Activated CD4-positive, alpha-beta T cell treated with anti-CD3 and anti-CD28 coated beads, Interleukin-2, amount 10 ng/mL, durations not matched to agents 24 days and 14 days (primary cell): ENCODE results near the gene PDE3B. TPM values are rescaled to one million over a fixed set of nuclear protein-coding genes. Genes with fewer than 3 reads are reported as not detected.

Experiments used
- DNase-seq: peaks from one replicate; pipeline ENCODE4 v3.0.0; 2022
- H3K27ac Mint-ChIP-seq: one replicate; pipeline ENCODE4 v1.8.0; 2022; ENCODE audit warnings: mild to moderate bottlenecking, mixed read lengths
- H3K27me3 Mint-ChIP-seq: one replicate; pipeline ENCODE4 v1.8.0; 2022; ENCODE audit warnings: mixed read lengths
- H3K36me3 Mint-ChIP-seq: one replicate; pipeline ENCODE4 v1.8.0; 2022; ENCODE audit warnings: low read depth, mild to moderate bottlenecking, mixed read lengths
- H3K4me1 Mint-ChIP-seq: one replicate; pipeline ENCODE4 v1.8.0; 2021; ENCODE audit warnings: mixed read lengths
- H3K4me3 Mint-ChIP-seq: one replicate; pipeline ENCODE4 v1.8.0; 2022; ENCODE audit warnings: mild to moderate bottlenecking, moderate library complexity, mixed read lengths
- H3K9me3 Mint-ChIP-seq: one replicate; pipeline ENCODE4 v1.8.0; 2021; ENCODE audit warnings: mixed read lengths
- intact Hi-C: fragments of 100-400 bp; cut with micrococcal nuclease; formaldehyde crosslinking; loops from one replicate; pipeline ENCODE4 v1.15.1; 2023
- total RNA-seq: library from RNA; stranded (reverse); gene quantifications from 2 replicates; pipeline ENCODE4 v1.2.3, GENCODE V29; 2022

PDE3B gene
- total RNA-seq, 1 donor from 2014 or later, result 52.8 TPM

DNA sequence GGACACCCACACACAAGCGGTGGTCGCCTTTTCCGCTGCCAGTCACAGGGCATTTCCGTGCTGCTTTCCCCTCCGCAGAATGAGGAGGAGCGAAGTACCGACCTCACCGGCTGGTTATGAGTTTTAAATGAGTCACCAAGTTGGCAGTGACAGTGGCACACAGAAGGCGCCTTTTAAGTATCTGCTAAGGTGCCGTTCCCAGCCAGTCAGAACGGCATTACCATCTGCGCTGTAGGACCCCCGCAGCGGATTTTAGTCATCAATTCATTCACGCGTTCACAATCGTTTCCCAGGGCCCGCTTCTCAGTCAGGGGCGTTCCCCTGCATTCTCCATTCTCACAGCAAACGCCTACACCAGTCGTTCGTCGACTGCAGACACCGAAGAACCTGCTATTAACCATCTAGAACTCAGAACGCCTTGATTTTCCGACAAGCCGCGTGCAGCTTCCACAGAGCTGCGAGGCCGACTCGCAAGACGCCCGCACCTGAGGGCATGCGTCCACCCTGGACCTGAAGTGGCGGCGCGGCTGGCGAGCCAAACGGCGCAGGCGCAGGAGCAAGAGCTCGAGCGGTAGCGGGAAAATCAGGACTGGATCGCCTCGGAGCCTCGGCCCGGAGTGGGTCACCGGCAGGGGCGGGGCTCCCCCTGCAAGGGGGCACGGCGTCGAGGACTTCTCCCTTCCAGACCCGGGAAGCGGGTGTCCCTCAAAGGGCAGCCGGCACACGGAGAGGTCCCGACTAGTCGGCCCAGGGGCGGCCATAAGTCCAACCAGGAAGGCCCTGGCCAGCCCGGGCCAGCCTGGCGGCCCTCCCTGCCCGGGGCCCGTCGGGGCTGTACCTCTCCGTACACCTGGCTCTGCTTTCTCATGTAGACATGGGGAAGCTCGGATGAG, 247.8 kb downstream of the PDE3B start:
- peak overlapping the region; percentile 93 for H3K4me3 Mint-ChIP-seq
- H3K27ac Mint-ChIP-seq, result peak overlapping the region; percentile 99
- peak; percentile 97 for DNase-seq
- intact Hi-C loops, result loop anchor here (1.0 to 10.0 kb wide), 9 partner anchors 14 to 1604 kb away; partner anchors contain the start of gene PSMA1
- peaks cover 26% of the 10 kb centered on the region for H3K36me3 Mint-ChIP-seq
- H3K4me1 Mint-ChIP-seq, result peaks cover 59% of the 10 kb centered on the region
- no peaks in the 10 kb centered on the region for H3K9me3 Mint-ChIP-seq
- H3K27me3 Mint-ChIP-seq, result no peaks in the 10 kb centered on the region

DNA sequence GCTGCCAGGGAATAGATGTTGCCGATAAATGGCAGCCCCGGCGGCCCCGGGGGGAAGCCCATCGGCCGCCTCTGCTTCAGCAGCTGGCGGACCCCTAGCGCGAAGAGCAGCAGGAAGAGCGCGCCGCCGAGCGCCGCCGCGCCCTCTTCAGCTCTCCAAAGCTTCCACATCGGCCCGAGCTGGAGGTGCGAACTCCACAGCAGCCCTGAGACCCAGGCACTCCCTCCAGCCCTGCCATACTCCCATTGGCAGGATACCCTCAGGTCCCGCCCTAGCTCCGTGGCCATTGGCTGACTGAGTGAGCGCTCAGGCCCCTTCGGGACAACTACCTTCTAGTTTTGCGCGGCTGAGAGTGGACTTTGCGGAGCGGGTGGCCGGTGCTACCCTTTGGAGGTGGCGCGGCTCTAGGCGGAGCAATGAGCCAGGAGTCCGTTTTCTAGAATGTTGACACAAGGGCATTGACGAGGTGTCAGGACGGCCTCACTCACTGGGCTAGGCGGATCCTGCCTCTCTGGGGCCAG, 248.5 kb downstream of the PDE3B start, which contains the start of gene CYP2R1:
Gene CYP2R1 (minus strand): TSS at position 196 of the 521 bp plus-strand sequence. CDS start 26 bp downstream, at position 170.
- Mint-ChIP-seq H3K36me3 (peaks cover 22% of the 10 kb centered on the region), H3K4me1 (peaks cover 53% of the 10 kb centered on the region), H3K27ac (peak within 1 kb of the TSS; percentile 99), H3K9me3 (no peaks in the 10 kb centered on the region), H3K27me3 (no peaks in the 10 kb centered on the region), H3K4me3 (peak within 1 kb of the TSS; percentile 93)
- intact Hi-C loops, result loop anchor here (5.0 to 10.0 kb wide), 3 partner anchors 355 to 1605 kb away; no protein-coding TSS in a partner anchor
- peak; percentile 98 for DNase-seq

DNA sequence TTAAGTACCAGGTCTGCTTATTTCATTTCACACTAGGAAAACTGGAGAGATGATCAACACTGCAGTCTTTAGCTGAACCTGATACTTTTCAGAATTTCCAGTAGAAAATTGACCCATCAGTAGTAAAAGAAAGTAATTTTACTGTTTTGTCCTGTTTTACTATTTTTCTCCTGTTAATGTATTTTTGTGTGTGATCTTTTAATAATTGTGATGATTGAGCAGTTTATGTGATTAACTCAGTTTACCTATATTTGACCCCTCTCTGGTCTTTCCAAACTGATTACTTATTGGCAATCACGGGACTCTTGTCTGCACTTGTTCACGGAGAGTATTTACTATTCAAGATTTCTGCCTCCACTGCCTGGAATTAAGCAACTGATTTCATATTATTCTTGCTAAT, 249.0 kb downstream of the PDE3B start:
- H3K27ac Mint-ChIP-seq, result peak overlapping the region; percentile 87
- peaks cover 20% of the 10 kb centered on the region for H3K36me3 Mint-ChIP-seq
- no peak for DNase-seq
- no peaks in the 10 kb centered on the region for H3K27me3 Mint-ChIP-seq
- H3K4me3 Mint-ChIP-seq, result peak overlapping the region; percentile 93
- intact Hi-C loops, result loop anchor here (5.0 to 10.0 kb wide), 3 partner anchors 355 to 1605 kb away; no protein-coding TSS in a partner anchor
- H3K4me1 Mint-ChIP-seq, result peaks cover 49% of the 10 kb centered on the region
- no peaks in the 10 kb centered on the region for H3K9me3 Mint-ChIP-seq

DNA sequence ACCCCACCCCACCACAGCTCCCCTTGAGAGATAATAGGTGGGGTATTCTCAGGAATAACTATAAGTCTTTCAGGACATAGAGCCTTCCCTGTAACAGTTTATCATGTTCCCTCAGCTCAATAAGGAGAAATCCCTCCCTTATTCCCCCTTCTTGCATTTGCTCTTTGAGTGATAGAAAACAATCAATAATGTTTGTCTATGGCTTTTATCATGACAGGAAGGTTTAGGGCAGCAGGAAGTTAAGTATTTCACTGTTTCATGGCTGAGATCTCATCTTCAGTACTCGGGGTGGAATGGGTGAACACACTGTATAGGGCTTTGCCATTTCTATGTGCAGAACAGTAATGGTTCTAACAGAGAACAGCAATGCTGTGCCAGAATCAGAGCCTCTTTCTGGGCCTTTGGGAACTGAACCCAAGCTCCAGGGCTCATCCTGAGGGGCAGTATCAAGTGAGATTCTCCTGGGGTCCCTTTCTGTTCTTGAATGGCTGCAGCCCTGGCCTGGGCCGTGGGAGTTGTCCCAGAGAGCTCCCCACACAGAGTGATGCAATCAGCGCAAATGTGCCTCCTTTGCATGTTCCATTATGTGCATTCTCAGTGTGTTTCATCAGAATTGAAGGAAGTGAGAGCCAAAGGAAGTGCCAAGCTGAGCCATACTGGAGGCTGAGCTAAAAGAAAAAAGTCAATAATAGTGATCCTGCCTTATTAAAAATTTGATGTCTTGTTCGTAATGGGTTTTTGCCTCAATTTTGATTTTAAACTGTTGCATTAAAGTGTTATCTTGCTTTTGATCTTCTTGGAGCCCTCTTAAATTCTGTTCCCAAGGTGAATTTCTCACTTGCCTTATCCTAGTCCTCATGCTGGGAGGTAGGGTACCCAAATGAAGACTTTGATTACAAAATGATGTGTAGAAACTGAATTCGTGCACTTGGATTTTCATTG, 251.3 kb downstream of the PDE3B start:
- no peaks in the 10 kb centered on the region for H3K27me3 Mint-ChIP-seq
- peak overlapping the region; percentile 82 for H3K27ac Mint-ChIP-seq
- peak overlapping the region; percentile 25 for H3K4me3 Mint-ChIP-seq
- peaks cover 35% of the 10 kb centered on the region for H3K4me1 Mint-ChIP-seq
- H3K36me3 Mint-ChIP-seq, result peaks cover 8% of the 10 kb centered on the region
- no peaks in the 10 kb centered on the region for H3K9me3 Mint-ChIP-seq
- intact Hi-C loops, result loop anchor here (5.0 to 10.0 kb wide), 3 partner anchors 358 to 1608 kb away; no protein-coding TSS in a partner anchor
- DNase-seq, result peak; percentile 67

DNA sequence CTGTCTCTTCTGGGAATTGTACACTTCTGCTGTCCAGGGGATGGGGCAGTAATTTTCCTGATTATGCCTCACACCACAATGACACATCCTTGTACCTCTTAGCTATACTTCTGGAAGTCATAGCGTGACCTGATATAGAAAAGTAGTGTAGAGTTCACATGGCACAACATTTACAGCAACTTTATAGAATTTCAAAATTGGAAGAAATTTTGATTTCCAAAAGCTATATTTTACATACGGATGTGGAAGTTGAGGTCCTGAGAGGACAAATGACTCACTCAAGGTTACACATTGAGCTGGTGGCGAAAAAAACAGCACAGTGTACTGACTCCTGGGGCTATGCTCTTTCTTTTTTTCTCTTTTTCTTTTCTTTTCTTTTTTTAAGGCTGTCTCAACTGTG, 254.8 kb downstream of the PDE3B start:
- H3K4me1 Mint-ChIP-seq, result peaks cover 24% of the 10 kb centered on the region
- no peaks in the 10 kb centered on the region for H3K27me3 Mint-ChIP-seq
- intact Hi-C loops, result loop anchor here (10.0 kb wide), 1 partner anchor 524 kb away; no protein-coding TSS in a partner anchor
- H3K36me3 Mint-ChIP-seq, result peaks cover 2% of the 10 kb centered on the region
- DNase-seq, result peak; percentile 29
- H3K4me3 Mint-ChIP-seq, result no peak overlapping the region
- H3K9me3 Mint-ChIP-seq, result no peaks in the 10 kb centered on the region
- no peak overlapping the region for H3K27ac Mint-ChIP-seq

DNA sequence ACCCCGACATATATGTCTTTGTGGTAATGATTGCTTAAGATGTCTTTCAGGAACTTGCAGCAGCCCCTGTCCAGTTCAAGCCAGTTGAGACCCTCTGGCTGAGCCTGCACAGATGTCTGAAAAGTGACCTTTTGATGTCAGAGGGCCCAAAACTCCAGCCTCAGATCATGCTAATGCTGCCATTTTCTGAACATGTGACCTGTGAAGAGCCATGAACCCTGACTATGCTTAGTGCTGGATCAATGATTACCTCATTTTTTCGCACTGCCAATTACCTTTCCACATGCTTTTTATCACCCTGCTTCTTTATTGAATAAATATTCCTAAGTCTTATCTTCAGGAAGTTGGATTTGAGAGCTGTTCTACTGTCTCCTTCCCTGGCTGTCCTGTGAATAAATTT, 255.3 kb downstream of the PDE3B start:
- DNase-seq, result peak; percentile 51
- Mint-ChIP-seq H3K27ac (no peak overlapping the region), H3K36me3 (no peaks in the 10 kb centered on the region), H3K27me3 (no peaks in the 10 kb centered on the region), H3K9me3 (no peaks in the 10 kb centered on the region), H3K4me1 (peaks cover 23% of the 10 kb centered on the region), H3K4me3 (no peak overlapping the region)
- intact Hi-C loops, result loop anchor here (10.0 kb wide), 1 partner anchor 524 kb away; no protein-coding TSS in a partner anchor

DNA sequence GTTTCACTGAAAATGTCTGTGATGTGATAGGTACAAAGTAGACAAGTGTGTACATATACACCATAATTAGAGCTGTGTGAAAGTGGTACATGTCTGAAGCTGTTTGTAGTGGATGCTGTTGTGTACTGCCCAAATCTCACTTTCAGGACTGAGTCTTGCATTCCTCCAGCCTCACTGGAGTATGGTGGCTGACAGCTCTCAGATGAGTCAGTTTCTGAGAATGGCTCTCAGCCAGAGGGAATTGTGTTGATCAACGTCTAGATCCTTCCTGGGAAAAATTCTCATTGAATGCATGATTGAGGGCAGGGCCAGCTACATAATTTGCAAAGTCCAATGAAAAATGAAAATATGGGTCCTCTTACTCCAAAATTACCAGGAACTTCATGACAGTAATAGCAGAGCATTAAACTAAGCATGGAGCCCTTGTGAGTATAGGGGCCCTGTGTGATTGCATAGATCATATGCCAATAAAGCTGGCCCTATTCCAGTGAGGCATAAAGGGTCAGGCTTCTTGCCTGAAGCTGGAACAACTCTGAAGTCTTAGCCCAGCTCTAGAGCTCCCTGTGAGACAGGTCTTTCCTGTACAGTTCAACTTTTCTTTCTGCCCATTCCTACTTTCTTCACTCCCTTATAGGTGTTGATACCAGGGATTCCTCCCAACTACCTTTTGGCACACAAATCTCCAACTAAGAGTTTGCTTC, 259.2 kb downstream of the PDE3B start:
- H3K4me1 Mint-ChIP-seq, result peaks cover 41% of the 10 kb centered on the region
- no peak overlapping the region for H3K27ac Mint-ChIP-seq
- intact Hi-C loops, result no loop called here
- peak; percentile 56 for DNase-seq
- no peaks in the 10 kb centered on the region for H3K9me3 Mint-ChIP-seq
- no peaks in the 10 kb centered on the region for H3K36me3 Mint-ChIP-seq
- no peak overlapping the region for H3K4me3 Mint-ChIP-seq
- no peaks in the 10 kb centered on the region for H3K27me3 Mint-ChIP-seq

DNA sequence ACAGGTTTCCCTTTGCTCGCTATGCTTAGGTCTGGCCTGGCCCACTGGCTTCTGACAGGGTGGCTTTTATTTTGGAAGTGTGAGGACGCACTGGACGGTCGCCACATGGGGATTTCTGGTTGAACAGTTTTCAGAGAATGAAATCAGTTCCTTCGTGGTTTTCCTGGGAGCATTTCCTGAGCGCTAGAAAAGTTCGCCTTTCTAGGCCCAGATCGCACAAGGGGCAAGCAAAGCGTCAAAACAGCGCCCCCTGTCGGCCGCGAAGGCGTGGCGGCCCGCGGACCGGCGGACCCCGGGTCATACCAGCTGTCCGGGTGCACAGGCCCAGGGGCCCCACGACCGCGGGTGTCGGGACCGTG, 261.1 kb downstream of the PDE3B start:
- Mint-ChIP-seq H3K27ac (peak overlapping the region; percentile 93), H3K36me3 (no peaks in the 10 kb centered on the region), H3K27me3 (no peaks in the 10 kb centered on the region), H3K4me1 (peaks cover 53% of the 10 kb centered on the region), H3K9me3 (no peaks in the 10 kb centered on the region), H3K4me3 (peak overlapping the region; percentile 96)
- intact Hi-C loops, result loop anchor here (1.0 to 5.0 kb wide), 5 partner anchors 13 to 384 kb away; partner anchors contain the start of genes CALCA and PSMA1
- peak; percentile 95 for DNase-seq

DNA sequence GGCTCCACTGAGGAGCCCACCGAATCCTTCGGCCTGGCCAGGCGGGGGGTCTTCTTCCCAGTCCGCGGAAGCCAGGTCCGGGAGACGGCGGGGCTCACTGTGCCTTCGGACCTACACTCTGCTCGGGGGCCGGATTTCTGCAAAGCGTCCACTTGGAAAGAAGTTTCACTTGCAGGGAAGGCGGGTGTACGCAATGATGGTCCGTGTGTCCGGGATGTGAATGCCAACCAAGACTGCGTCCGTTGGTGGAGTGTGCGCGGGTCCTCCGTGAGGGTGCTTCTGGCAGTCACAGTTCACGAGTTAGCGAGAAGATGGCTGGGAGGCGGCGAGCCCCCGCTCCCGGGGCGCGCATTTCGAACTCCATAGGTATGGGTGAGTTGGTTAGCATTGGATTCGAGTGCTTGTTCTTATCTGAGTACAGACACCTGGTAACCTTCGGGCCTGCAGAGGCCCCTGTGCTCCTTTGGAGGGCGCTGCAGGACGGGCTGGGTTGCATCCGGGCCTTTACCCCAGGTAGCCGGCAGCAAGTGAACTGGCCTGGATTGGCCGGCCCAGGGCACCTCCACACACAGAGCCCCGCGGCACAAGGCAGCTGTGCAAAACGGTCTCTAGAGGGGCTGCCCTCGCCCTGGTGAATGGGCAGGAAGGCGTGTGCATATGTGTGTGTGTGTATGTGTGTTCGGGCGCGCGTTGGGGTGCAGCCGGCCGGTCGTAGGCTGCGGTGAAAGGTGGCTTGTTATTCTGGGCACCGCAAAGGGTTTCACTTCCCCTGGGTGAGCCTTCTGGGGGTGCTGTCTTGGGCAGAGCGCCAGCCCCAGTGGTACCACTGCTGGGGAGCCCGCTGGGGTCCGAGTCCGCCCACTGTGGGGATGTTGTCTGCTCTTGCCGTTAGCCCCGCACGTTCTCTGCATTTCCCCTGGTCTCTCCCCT, 261.8 kb downstream of the PDE3B start:
- peak; percentile 94 for DNase-seq
- intact Hi-C loops, result loop anchor here (1.0 to 5.0 kb wide), 4 partner anchors 14 to 385 kb away; partner anchors contain the start of genes CALCA and PSMA1
- Mint-ChIP-seq H3K36me3 (no peaks in the 10 kb centered on the region), H3K4me1 (peaks cover 53% of the 10 kb centered on the region), H3K9me3 (no peaks in the 10 kb centered on the region), H3K27ac (peak overlapping the region; percentile 93), H3K4me3 (peak overlapping the region; percentile 96), H3K27me3 (no peaks in the 10 kb centered on the region)

DNA sequence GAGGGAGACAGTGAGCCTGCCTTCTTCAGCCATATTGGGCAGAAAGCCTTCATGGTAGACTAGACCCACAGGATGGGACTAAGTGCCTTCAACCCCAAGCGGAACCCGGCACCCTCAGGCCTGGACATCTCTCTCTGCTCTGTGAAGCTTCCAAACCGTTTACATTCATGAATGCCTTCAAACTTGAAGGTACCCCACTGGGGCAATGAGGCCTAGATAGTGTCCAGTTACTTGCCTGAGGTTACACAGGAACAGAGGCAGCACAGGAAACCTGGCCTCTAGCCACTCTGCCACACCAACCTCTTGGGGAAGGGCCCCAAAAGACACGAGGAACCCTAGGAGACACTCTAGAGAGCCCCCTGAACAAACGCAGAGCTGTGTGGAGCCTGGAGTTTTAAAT, 263.0 kb downstream of the PDE3B start:
- peaks cover 53% of the 10 kb centered on the region for H3K4me1 Mint-ChIP-seq
- intact Hi-C loops, result loop anchor here (5.0 kb wide), 1 partner anchor 66 kb away; the partner anchor contains the start of gene CALCA
- H3K27ac Mint-ChIP-seq, result peak overlapping the region; percentile 41
- H3K9me3 Mint-ChIP-seq, result no peaks in the 10 kb centered on the region
- DNase-seq, result peak; percentile 62
- no peaks in the 10 kb centered on the region for H3K36me3 Mint-ChIP-seq
- H3K27me3 Mint-ChIP-seq, result no peaks in the 10 kb centered on the region
- H3K4me3 Mint-ChIP-seq, result peak overlapping the region; percentile 96

DNA sequence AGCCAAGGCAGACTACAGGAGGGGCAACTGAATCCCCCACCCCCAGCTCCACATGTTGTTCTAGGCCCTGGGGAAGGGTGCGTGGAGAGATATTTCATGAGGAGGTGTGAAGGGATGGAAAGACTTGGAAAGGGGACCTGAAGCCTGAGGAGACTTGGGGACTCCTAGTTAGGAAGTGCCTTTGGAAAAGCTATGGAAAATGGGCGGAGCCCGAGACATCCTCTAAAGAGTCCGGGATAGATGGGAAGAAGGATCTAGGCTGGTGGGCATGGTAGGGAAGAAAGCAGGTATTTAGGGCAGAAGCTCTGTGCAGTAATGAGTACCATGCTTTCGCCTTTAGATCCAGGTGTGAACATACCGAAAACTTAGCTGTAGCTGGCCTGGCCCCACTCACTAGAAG, 263.4 kb downstream of the PDE3B start:
- DNase-seq, result no peak
- no peaks in the 10 kb centered on the region for H3K36me3 Mint-ChIP-seq
- H3K4me3 Mint-ChIP-seq, result no peak overlapping the region
- peaks cover 53% of the 10 kb centered on the region for H3K4me1 Mint-ChIP-seq
- intact Hi-C loops, result loop anchor here (1.0 to 5.0 kb wide), 3 partner anchors 65 to 370 kb away; partner anchors contain the start of gene CALCA
- H3K9me3 Mint-ChIP-seq, result no peaks in the 10 kb centered on the region
- H3K27me3 Mint-ChIP-seq, result no peaks in the 10 kb centered on the region
- peak overlapping the region; percentile 41 for H3K27ac Mint-ChIP-seq
